HG02623 (cell line): ENCODE results near the gene PPP1R14D.

ENCODE experiments used
- ATAC-seq: cut with Tn5 transposase; IDR thresholded peaks from one replicate; pipeline ENCODE4 v1.9.1; 2021; ENCODE audit warnings: moderate library complexity; ENCODE audit not compliant: unreplicated experiment

PPP1R14D gene

DNA sequence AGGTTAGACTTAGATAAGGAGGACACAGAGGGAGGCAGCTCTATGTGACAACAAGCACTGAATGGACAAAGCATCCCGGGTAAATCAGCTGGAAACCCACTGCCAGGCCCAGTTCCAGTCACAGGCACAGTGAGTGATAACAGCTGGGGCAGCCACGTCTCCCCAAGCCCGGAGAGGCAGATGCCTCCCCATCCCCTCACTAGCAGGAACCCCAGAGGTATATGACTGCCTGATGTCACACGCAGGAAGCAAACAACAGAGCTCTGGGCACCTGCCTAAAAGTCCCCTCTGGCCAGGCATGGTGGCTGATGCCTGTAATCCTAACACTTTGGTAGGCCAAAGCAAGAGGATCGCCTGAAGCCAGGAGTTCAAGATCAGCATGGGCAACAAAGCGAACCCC, 40.5 kb downstream of the PPP1R14D start:
- ATAC-seq, result no peak

DNA sequence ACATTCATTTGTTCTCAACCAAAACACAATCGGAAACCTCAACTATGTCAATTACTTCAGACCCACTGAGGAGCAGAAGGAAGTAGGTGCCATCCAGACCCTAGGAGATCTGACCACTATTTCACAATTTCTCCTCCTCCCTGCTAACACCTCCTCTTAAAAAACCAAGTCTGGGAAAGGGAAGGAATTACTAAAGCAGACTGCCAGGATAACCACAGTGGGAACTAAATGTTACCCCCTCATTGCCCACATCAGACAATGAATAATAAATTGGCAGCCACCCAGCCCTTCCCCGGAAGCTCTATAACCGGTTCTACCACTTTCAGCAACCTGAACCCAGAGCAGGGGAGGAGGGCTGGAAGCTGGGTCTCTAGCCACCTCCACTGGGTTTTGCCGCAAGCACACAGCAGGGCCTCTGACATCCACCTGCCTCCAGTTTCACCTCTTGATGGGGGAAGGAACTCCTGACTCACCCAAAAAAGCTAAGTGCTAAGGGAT, 41.1 kb downstream of the PPP1R14D start:
- ATAC-seq, result no peak

DNA sequence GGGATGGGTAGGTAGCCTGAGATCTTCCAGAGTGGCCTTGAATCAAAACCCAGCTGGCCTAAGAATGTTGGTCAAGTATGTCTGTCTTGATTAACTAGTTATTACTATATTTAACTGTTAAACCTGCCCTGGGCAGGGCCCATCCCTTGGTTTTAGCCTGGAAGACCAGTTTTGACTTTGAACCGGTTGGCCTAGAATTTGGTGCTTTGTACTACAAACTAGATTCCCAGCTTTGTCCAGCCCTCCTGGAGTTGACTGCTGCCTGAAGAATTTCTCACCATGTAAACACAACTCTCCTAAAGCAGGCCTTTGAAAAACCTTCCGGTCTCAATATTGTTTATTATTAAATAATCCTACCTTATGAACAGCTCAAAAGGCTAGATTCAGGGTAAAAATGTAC, 42.7 kb downstream of the PPP1R14D start:
- ATAC-seq, result no peak

- no peak for ATAC-seq
Measured at GRCh38 chr15:40785164-40785563, 43.3 kb downstream of the PPP1R14D start.

GRCh38 chr15:40782609-40783227, 45.8 kb downstream of the PPP1R14D start:
- ATAC-seq, result peak; percentile 74

DNA sequence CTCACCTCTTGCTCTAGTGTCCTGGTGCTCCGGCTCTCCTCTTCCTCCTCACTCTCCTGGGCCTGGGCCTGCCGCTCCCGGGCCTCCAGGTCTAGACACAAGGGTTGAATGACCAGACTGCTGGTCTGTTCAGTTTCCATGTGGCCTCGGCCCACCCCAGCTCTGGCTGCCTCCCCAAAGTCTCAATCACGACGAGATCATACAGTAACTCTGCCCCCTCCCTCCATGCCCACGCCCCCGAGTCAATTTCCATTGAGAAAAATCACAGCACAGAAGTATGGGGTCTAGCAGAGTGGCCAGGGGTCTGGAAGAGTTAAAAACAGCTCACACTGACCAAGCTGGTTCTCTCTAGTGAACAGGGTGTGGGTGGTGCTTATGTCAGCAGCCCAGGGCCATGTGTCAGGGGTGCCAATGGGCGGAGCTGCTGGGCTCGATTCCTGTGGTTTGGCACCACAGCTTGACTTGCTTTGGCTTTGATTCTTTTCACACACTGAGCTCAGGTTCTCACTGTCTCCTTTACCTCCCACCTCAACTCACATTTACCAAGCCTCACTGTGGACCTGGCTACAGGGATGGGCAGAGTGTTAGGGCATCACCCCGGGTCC, 51.9 kb downstream of the PPP1R14D start:
- ATAC-seq, result no peak

DNA sequence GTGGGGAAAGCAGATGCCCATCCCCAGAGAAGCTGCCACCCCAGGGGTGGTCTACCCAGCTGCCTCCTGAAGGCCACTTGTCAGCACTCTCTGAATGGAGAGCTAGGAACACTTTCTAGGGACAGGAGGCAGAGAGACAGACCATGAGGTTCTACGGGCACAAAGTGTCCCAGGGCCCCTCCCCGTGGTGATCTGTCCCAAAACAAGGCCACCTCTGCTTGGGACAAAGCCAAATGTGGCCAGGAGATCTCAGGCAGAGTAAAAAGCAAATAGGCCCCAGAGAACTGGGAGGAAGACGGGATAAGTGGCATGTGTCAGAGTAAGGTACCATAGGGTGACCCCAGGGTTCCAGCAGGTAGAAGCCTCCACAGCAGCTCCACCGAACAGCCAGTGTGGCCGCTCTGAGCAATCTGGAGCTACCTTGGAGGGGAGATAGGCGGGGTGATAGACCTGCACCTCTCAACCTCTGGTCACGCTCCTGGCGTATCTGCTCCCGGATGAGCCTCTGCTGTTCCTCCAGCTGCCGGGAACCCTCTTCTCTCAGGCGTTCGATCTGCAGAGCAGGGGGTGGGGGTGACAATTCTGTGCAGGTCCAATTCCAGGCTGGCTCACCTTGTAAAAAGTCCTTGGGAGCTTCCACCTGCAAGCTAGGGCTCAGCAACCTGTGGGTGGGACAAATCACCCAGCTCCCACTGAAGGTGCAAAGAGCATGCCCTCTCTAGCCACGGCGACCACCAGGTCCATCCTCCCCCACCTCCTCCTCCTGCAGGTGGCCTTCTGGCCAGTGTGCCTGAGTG, 52.6 kb downstream of the PPP1R14D start:
- no peak for ATAC-seq

DNA sequence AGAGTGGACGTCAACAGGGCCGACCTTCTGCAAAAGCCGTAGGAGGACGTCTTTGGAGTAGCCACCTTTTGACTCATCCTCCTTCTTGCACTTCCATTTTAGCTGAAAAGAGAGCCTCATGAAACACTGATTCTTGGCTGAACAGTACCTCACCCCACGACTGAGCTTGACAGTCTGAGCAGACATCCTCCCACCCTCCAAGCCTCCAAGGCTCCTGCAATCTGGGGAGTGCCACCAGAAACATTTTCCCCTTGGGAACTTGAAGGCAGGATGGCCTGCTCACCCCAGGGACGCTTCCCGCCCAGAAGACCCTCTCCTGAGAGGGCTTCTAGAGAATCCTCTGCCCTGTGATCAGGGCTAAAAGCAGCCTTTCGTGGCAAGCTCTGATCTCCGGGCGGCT, 53.5 kb downstream of the PPP1R14D start:
- ATAC-seq, result no peak

- ATAC-seq, result no peak
Measured at GRCh38 chr15:40773902-40774301, 54.6 kb downstream of the PPP1R14D start.

- ATAC-seq, result no peak
Measured at GRCh38 chr15:40773496-40773895, 55.0 kb downstream of the PPP1R14D start.

- ATAC-seq, result no peak
Measured at GRCh38 chr15:40772014-40772413, 56.5 kb downstream of the PPP1R14D start.

GRCh38 chr15:40771242-40771641, 57.3 kb downstream of the PPP1R14D start:
- no peak for ATAC-seq

- no peak for ATAC-seq
Measured at GRCh38 chr15:40770147-40770721, 58.3 kb downstream of the PPP1R14D start.

- peak; percentile 31 for ATAC-seq
Measured at GRCh38 chr15:40769274-40770146, 59.0 kb downstream of the PPP1R14D start, which contains the start of gene C15orf62. TSS of gene C15orf62 (plus strand) at chr15:40769980. CDS start at chr15:40770496, 516 bp downstream.

DNA sequence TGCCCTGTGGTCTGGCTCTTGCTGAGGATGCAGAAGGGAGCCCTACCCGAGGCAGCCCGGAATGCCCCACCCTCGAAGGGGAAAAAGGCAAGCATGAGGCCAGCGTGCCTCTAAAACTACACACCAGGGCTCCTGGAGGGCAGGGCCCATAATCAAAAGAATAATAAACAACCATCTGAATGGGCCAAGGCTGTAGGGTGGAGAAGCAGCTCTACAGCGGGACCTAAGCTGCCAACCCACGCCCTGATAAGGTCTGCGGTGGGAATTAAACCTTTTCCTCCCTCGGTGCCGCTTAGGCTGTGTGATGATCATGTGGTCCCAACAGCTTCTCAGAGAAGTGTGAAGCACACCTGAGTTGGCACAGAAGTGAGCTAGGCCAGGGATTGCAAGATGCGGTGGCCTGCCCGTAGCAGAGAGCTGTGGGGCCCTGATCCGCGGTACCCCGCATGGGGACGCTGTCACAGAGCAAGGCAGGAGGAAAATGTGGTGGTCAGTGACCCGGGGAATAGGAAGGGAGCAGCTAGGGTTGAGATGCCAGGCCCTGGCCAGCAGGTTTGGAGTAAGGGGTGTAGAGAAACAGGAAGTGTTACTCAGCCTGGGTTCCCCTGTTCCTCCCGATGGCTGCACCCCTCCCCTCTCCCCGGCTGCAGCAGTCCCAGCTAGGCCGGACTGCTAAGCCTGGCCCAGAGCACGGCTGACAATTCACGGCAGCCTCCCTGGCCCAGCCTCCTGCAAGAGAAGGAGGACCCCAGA, 59.8 kb downstream of the PPP1R14D start:
- ATAC-seq, result no peak

GRCh38 chr15:40767838-40768500, 60.5 kb downstream of the PPP1R14D start:
- ATAC-seq, result no peak

DNA sequence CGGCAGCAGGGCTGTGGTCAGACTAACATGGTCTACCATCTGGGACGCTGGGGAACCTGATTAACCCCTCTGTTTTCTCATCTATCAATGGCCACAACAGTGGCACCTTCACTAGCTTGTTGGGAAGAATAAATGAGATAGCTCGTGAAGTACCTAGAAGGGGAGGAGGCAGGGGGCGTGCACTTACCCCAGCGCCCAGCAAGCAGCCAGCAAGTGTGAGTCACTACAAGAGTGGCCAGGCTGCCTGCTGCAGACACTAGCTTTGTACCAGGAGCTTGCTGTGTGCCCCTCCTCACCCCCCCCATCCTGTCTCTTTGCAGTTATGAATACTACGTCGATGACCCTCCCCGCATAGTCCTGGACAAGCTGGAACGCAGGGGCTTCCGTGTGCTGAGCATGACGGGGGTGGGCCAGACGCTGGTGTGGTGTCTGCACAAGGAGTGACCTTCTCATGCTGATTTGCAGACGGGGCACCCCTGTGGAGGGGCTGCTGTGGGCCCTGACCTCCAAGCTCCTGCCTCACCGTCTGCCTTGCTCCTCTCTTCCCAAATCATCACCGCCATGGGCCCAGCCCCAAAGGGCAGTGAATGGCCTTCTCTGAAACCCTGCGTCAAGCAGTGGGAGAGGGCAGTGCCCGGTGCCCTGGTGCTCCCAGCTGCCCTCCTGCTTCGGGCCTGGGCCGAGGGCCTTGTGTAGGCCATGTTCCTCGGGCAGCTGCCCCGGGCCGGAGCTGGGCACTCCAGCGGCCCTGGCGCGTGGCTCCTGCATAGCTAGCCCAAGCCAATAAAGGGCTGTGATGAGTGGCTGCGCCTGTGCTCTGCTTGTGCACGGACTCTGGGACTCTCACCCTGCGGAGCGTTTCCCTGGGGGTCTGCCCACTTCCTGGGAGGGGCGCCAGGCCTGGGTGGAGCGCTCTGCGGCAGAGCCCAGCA, 61.3 kb downstream of the PPP1R14D start:
- no peak for ATAC-seq

DNA sequence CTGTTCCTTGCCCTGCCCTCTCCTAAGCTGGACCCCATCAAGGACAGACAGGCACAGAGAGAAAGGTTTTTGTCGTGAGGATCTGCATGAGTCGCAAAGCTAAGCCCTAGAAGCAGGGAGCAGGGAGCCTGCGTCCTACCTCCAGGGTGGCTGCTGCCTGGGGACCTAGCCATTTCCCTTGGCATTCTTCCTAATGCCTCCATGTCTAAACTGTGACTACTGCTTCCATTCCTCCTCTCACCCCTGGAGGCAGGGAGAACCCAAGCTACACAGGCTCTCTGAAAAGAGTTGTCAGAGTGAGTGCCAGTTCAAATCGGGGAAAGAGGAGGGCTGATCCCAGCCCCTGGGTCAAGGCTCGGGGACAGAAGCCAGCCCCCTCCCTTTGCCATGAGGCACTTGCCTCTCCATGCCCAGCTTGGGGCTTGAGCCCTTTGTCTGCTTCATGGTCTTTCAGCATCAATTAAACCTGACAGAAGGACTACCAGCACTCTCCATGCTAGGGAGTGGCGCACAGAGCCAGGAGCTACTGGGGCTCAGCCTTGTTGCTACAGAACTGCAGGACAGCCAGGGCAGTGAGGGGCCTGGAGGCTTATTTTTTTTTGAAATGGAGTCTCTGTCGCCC, 62.2 kb downstream of the PPP1R14D start:
- no peak for ATAC-seq
